Measurements from ENCODE around the gene SUN5. TPM values are rescaled to one million over a fixed set of nuclear protein-coding genes. Genes with fewer than 3 reads are reported as not detected.

The SUN5 gene
- total RNA-seq, 2 experiments from 2014 or later: not detected

- no peaks in the 10 kb centered on the region for H3K4me1 Mint-ChIP-seq (ENCODE audit: low read depth)
- Histone ChIP-seq H3K27me3 (ENCODE audit: control insufficient read depth in 1 of 2, insufficient read depth in 2 of 2, low read length in 2 of 2) (no peaks in the 10 kb centered on the region), H3K4me3 (ENCODE audit: low read length) (no peak overlapping the region), H3K27ac (ENCODE audit: low read depth in 1 of 2, low read length in 2 of 2) (no peak overlapping the region), H3K36me3 (ENCODE audit: insufficient read depth, low read length) (no peaks in the 10 kb centered on the region), H3K9me3 (ENCODE audit: control insufficient read depth in 1 of 2, insufficient read depth in 1 of 2, low read length in 2 of 2) (peaks cover 0 to 6% of the 10 kb centered on the region in 2 experiments), H3K4me1 (ENCODE audit: insufficient read depth, low read length) (no peaks in the 10 kb centered on the region)
- H3K27me3 Mint-ChIP-seq: no peaks in the 10 kb centered on the region
- no peaks in the 10 kb centered on the region for H3K36me3 Mint-ChIP-seq (ENCODE audit: low read depth)
- ATAC-seq (ENCODE audit: poor library complexity): no peak
- H3K4me3 Mint-ChIP-seq: no peak overlapping the region
- ChIA-PET POLR2A (no interaction called here), CTCF (interaction anchor here (1.4 kb wide), 1 partner anchor 82 kb away, joined by 4 read pairs; no protein-coding TSS in a partner anchor)
- DNase-seq: no peak
- no peaks in the 10 kb centered on the region for H3K9me3 Mint-ChIP-seq
- intact Hi-C loops (cut with DNase I, micrococcal nuclease): no loop called here
- no peak for TF ChIP-seq CTCF (IDR thresholded peaks at IDR 0.05)
- no peak overlapping the region for H3K27ac Mint-ChIP-seq
Measured at GRCh38 chr20:33027769-33028751, 23.8 kb upstream of the SUN5 start.

DNA sequence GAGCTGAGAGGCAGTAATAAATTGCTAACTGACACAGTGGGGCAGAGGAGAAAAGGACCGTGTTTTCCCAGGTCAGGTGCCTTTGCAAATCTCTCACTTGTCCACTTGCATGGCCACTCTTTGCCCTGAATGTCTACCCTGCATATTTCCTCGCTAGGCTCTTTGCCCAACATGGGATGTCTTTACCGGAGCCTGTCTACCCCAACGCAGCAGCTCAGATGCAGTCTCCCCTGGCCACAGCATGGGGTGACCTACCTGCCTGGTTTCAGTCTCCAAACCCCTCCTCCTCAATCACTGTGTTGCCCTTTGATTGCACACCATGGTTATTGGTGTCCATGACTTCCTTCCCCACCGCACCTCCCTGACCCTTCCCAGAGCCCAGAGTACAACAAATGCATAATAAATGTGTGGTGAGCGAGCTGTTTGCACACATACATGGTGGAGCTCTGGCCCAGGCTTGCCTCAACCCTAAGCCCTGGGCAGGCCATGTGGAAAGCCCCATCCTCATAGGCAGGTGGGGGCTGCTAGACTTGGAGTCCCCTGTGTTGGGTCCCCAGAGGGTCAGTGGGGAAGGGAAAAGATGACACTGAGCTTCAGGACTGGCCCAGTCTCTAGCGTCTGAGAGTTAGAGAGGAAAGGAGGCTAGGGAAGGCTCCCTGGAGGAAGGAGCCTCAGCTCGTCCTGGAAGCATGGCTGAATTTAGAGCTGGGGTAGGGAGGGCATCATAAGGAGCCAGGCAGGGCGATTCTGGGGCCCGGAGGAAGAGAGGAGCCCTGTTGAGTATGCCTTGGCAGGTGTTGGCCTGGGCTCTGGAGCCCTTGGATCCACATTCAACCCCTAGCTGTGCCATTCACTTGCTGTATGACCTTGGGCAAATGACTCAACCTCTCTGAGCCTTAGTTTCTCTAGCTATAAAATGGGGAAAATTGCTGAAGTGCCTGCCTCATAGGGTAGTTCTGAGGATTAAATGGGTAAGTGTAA is 22.8 kb upstream of the SUN5 start:
- H3K9me3 Mint-ChIP-seq: no peaks in the 10 kb centered on the region
- Histone ChIP-seq H3K4me3 (ENCODE audit: low read length) (no peak overlapping the region), H3K4me1 (ENCODE audit: insufficient read depth, low read length) (no peaks in the 10 kb centered on the region), H3K36me3 (ENCODE audit: insufficient read depth, low read length) (no peaks in the 10 kb centered on the region), H3K27ac (ENCODE audit: low read depth in 1 of 2, low read length in 2 of 2) (no peak overlapping the region), H3K27me3 (ENCODE audit: control insufficient read depth in 1 of 2, insufficient read depth in 2 of 2, low read length in 2 of 2) (no peaks in the 10 kb centered on the region), H3K9me3 (ENCODE audit: control insufficient read depth in 1 of 2, insufficient read depth in 1 of 2, low read length in 2 of 2) (no peaks in the 10 kb centered on the region)
- no peak for DNase-seq
- intact Hi-C loops (cut with DNase I, micrococcal nuclease): no loop called here
- H3K27ac Mint-ChIP-seq: no peak overlapping the region
- POLR2A ChIA-PET: no interaction called here
- H3K4me3 Mint-ChIP-seq: no peak overlapping the region
- no peak for TF ChIP-seq CTCF (IDR thresholded peaks at IDR 0.05)
- CTCF ChIA-PET: no interaction called here
- no peak for ATAC-seq (ENCODE audit: poor library complexity)
- H3K4me1 Mint-ChIP-seq (ENCODE audit: low read depth): no peaks in the 10 kb centered on the region
- H3K36me3 Mint-ChIP-seq (ENCODE audit: low read depth): no peaks in the 10 kb centered on the region
- H3K27me3 Mint-ChIP-seq: no peaks in the 10 kb centered on the region

DNA sequence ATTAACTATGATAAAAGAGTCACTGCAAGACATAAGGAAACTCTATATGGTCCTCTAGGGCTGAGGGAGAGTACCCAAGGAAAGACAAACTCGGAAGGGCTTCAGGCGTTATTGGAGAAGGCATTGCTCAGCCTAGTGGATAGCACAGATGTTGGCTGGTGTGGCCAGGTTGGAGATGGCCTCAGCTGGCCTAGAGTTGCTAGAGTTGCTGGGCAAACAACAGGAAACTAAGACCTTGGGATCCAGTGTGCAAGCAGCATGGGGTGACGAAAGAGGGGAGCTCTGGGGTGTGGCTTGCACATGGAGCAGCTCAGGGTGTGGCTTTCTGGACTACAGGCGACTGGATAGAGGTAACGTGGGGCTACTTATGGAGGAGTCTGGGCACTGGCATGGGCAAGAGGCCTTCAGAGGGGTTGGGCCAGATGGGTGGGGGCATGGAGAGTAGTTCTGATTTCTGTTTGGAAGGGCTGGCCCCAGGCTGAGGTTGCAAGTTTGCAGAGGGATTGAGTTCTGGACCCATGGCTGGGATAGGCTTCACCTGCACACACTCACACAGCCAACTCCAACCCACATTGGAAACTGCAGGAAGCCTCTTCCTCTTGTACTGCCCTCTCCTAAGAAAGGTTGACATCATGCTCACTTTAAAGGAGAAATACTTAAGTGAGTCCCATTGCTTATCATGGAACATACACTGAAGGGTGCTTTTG is 22.0 kb upstream of the SUN5 start:
- Histone ChIP-seq H3K9me3 (ENCODE audit: control insufficient read depth in 1 of 2, insufficient read depth in 1 of 2, low read length in 2 of 2) (no peaks in the 10 kb centered on the region), H3K36me3 (ENCODE audit: insufficient read depth, low read length) (no peaks in the 10 kb centered on the region), H3K4me3 (ENCODE audit: low read length) (no peak overlapping the region), H3K4me1 (ENCODE audit: insufficient read depth, low read length) (no peaks in the 10 kb centered on the region), H3K27ac (ENCODE audit: low read depth in 1 of 2, low read length in 2 of 2) (no peak overlapping the region), H3K27me3 (ENCODE audit: control insufficient read depth in 1 of 2, insufficient read depth in 2 of 2, low read length in 2 of 2) (no peaks in the 10 kb centered on the region)
- intact Hi-C loops (cut with DNase I, micrococcal nuclease): no loop called here
- no peak for ATAC-seq (ENCODE audit: poor library complexity)
- Mint-ChIP-seq H3K4me1 (ENCODE audit: low read depth) (no peaks in the 10 kb centered on the region), H3K9me3 (no peaks in the 10 kb centered on the region), H3K4me3 (no peak overlapping the region), H3K27me3 (no peaks in the 10 kb centered on the region), H3K27ac (no peak overlapping the region), H3K36me3 (ENCODE audit: low read depth) (no peaks in the 10 kb centered on the region)
- ChIA-PET CTCF (no interaction called here), POLR2A (no interaction called here)
- no peak for DNase-seq
- TF ChIP-seq CTCF (IDR thresholded peaks at IDR 0.05): no peak

All from CD4-positive, alpha-beta T cell (primary cell).